ENCODE measurements around the gene IQSEC2. TPM values are rescaled to one million over a fixed set of nuclear protein-coding genes. Genes with fewer than 3 reads are reported as not detected.

The IQSEC2 gene
- total and polyA plus RNA-seq, 8 donors, result 2.9 to 26.0 (median 16.3) TPM

DNA sequence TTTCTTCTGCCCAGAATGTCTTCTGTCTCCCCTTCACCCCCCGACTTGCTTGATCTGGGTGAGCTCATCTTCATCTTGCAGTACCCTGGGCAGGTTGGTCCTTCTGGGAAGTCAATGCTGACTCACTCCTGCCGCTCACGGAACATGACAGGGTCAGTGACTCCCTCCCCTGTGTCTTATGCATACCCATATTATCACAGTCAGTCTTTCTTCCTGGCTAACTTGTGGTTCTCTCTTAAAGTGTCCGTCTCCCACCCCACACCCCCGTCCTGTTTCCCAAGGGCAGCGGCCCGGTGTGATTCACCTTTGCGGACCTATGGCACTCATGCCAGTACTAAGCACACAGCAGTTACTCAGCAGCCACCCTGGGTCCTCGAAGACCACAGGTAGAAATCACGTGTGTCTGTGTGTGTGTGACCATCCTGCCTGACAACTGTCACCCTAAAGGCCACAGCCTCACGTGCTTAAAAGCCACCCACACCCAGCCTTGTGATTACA is 17.7 kb downstream of the IQSEC2 start:
- Histone ChIP-seq H3K4me3 (no peak overlapping the region), H3K36me3 (no peaks in the 10 kb centered on the region), H3K27ac (no peak overlapping the region), H3K9me3 (no peaks in the 10 kb centered on the region), H3K27me3 (peaks cover 0 to 9% (median 0%) of the 10 kb centered on the region in 3 donors), H3K4me1 (peaks cover 0 to 31% (median 8%) of the 10 kb centered on the region in 4 donors)
- 54 to 63% (median 60%) methylated on average over 11 of the region's 11 CpGs for WGBS, 5 donors
- intact Hi-C loops (cut with DNase I; ENCODE audit: low total_unique reads), result no loop called here
- TF ChIP-seq CTCF (IDR thresholded peaks at IDR 0.05), result no peak
- no peak for TF ChIP-seq POLR2A (IDR thresholded peaks at IDR 0.05)
- no peak for TF ChIP-seq POLR2AphosphoS5 (IDR thresholded peaks at IDR 0.05)
- no peak for TF ChIP-seq EP300 (IDR thresholded peaks at IDR 0.05)
- no peak for DNase-seq

- WGBS, 5 donors, result 30 to 36% (median 34%) methylated on average over 8 of the region's 8 CpGs
- H3K4me3 ChIP-seq, result no peak overlapping the region
- no peaks in the 10 kb centered on the region for H3K9me3 ChIP-seq
- DNase-seq, result no peak
- H3K27ac ChIP-seq, result peak overlapping the region in 1 of 5 donors; percentile 7
- H3K4me1 ChIP-seq, result peaks cover 0 to 31% (median 8%) of the 10 kb centered on the region in 4 donors
- peaks cover 0 to 9% (median 0%) of the 10 kb centered on the region in 3 donors for H3K27me3 ChIP-seq
- intact Hi-C loops (cut with DNase I; ENCODE audit: low total_unique reads), result no loop called here
- TF ChIP-seq POLR2A (IDR thresholded peaks at IDR 0.05) (no peak), CTCF (IDR thresholded peaks at IDR 0.05) (no peak), EP300 (IDR thresholded peaks at IDR 0.05) (no peak), POLR2AphosphoS5 (IDR thresholded peaks at IDR 0.05) (no peak)
- H3K36me3 ChIP-seq, result no peaks in the 10 kb centered on the region
Observed at GRCh38 chrX:53262918-53263394, 18.4 kb downstream of the IQSEC2 start.

DNA sequence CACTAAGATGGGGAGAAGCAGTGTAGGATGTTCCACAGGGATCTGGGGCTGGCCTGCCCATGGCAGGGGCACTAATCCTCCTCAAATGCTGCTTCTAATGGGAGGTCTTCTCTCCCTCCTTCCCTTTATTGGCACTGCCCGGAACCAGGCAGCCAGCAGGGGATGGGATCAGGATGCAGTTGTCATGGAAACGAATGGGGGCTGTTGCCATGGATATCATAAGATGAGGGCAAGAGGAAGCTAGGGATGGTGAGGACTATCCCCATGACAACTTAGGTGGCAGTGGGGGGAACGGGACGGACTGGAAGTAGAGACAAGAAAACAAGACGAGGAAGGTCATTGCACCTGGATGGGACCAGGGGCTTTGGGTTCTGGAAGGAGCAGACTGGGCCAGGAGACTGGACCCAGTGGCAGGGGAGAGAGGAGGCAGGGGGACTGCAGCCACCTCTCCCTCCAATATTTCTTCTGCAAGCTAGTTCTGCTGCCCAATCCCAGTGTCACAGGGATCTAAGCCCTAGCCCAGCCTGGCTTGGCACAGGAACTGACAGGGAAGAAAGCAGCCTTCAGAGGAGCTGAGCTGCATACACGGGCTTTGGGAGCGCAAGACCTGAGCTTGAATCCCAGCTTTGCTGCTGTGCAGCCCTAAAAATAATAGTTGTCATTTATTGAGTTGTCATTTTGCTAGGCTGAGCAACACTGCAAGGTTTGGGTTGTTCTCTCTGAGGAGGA is 19.0 kb downstream of the IQSEC2 start:
- Histone ChIP-seq H3K27me3 (peaks cover 0 to 9% (median 0%) of the 10 kb centered on the region in 3 donors), H3K4me3 (no peak overlapping the region), H3K27ac (peak overlapping the region in 1 of 5 donors; percentile 7), H3K4me1 (peaks cover 0 to 31% (median 8%) of the 10 kb centered on the region in 4 donors), H3K36me3 (no peaks in the 10 kb centered on the region), H3K9me3 (no peaks in the 10 kb centered on the region)
- no peak for DNase-seq
- TF ChIP-seq CTCF (IDR thresholded peaks at IDR 0.05) (no peak), POLR2A (IDR thresholded peaks at IDR 0.05) (no peak), POLR2AphosphoS5 (IDR thresholded peaks at IDR 0.05) (no peak), EP300 (IDR thresholded peaks at IDR 0.05) (no peak)
- WGBS, 5 donors, result 68 to 87% (median 84%) methylated on average over 7 of the region's 7 CpGs
- intact Hi-C loops (cut with DNase I; ENCODE audit: low total_unique reads), result no loop called here

- intact Hi-C loops (cut with DNase I; ENCODE audit: low total_unique reads), result no loop called here
- Histone ChIP-seq H3K36me3 (no peaks in the 10 kb centered on the region), H3K4me1 (peaks cover 0 to 24% (median 8%) of the 10 kb centered on the region in 4 donors), H3K9me3 (no peaks in the 10 kb centered on the region), H3K4me3 (no peak overlapping the region), H3K27ac (no peak overlapping the region), H3K27me3 (peaks cover 0 to 18% (median 0%) of the 10 kb centered on the region in 3 donors)
- TF ChIP-seq POLR2AphosphoS5 (IDR thresholded peaks at IDR 0.05), result no peak
- no peak for TF ChIP-seq CTCF (IDR thresholded peaks at IDR 0.05)
- no peak for TF ChIP-seq EP300 (IDR thresholded peaks at IDR 0.05)
- TF ChIP-seq POLR2A (IDR thresholded peaks at IDR 0.05), result no peak
- DNase-seq, result peak in 1 of 2 donors; percentile 31
- WGBS, 5 donors, result 55 to 71% (median 58%) methylated on average over 6 to 7 of the region's 7 CpGs
Observed at GRCh38 chrX:53261355-53261972, 19.9 kb downstream of the IQSEC2 start.

Data from stomach (tissue), 9 donors.